Thymus (tissue), 11 donors: ENCODE data around the gene HSPA5. TPM values are rescaled to one million over a fixed set of nuclear protein-coding genes. Genes with fewer than 3 reads are reported as not detected.
"Not testable (repeated sequence)": the region's sequence is repeated elsewhere in the genome, so short reads cannot be mapped to it uniquely, and the experiment has no call there.

ENCODE experiments used
- DNase-seq, 9 donors: peaks; one replicate each; pipeline ENCODE4 v3.0.0-alpha.2; 2013; ENCODE audit warnings: low spot score in 9 of 9, low read depth in 6 of 9, missing footprints in 1 of 9
- H3K27ac ChIP-seq, 2 donors: one replicate each; pipeline ENCODE4 v1.5.1; 2013; ENCODE audit warnings: control low read depth in 1 of 2, low read depth in 1 of 2, low read length in 1 of 2, mild to moderate bottlenecking in 1 of 2, moderate library complexity in 1 of 2
- H3K27me3 ChIP-seq, 2 donors: one replicate each; pipeline ENCODE4 v1.5.1; 2013; ENCODE audit warnings: low read length in 1 of 2; ENCODE audit not compliant: control insufficient read depth in 2 of 2, insufficient read depth in 1 of 2
- H3K36me3 ChIP-seq, 2 donors: one replicate each; pipeline ENCODE4 v1.5.1; 2013; ENCODE audit warnings: low read length in 1 of 2, mild to moderate bottlenecking in 1 of 2, moderate library complexity in 1 of 2; ENCODE audit not compliant: control insufficient read depth in 2 of 2, insufficient read depth in 2 of 2
- H3K4me1 ChIP-seq, 2 donors: one replicate each; pipeline ENCODE4 v1.5.1; 2013; ENCODE audit warnings: low read length in 2 of 2; ENCODE audit not compliant: control insufficient read depth in 2 of 2, insufficient read depth in 2 of 2
- H3K4me3 ChIP-seq, 2 donors: one replicate each; pipeline ENCODE4 v1.5.1; 2013; ENCODE audit warnings: low read length in 2 of 2, control low read depth in 1 of 2, mild to moderate bottlenecking in 1 of 2
- H3K9me3 ChIP-seq, 2 donors: one replicate each; pipeline ENCODE4 v1.5.1; 2013; ENCODE audit warnings: low read length in 1 of 2, mild to moderate bottlenecking in 1 of 2; ENCODE audit not compliant: control insufficient read depth in 2 of 2, insufficient read depth in 1 of 2
- WGBS: extraction: QIAGEN DNeasy Blood & Tissue Kit; methylation state at CpG from one replicate; pipeline ENCODE4 v1.1.7; 2013; 5-methylcytosine and 5-hydroxymethylcytosine counted together
- polyA plus RNA-seq: library from polyadenylated mRNA; stranded (reverse); fragments of 200-250 nt; gene quantifications from one replicate; pipeline ENCODE4 v1.2.3, GENCODE V29; 2013
- total RNA-seq: library from RNA; stranded (reverse); fragments of 120-200 nt; gene quantifications from one replicate; pipeline ENCODE4 v1.2.4, GENCODE V29; 2013
- donor health status: healthy.

HSPA5 gene
- total and polyA plus RNA-seq, 2 donors: 38.6 to 113 TPM

DNA sequence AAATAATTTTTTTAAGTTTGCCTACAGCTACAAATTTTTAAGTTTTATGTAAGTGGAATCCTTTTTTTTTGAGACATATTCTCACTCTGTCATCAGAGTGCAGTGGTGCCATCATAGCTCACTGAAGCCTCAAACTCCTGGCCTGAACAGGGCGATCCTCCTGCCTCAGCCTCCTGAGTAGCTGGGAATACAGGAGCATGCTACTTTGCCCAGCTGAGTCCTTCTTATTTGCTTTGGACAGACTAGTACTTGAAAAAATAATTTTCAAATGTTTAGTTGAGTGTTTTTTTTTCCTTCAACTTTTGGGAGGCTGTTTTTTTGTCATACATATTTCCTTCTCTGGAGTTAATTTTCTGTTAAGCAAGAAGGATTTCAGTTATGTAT is 27.9 kb upstream of the HSPA5 start:
- Histone ChIP-seq H3K36me3 (peaks cover 4 to 11% of the 10 kb centered on the region in 2 donors), H3K4me3 (no peak overlapping the region), H3K27me3 (no peaks in the 10 kb centered on the region), H3K9me3 (no peaks in the 10 kb centered on the region), H3K4me1 (peaks cover 0 to 3% of the 10 kb centered on the region in 2 donors), H3K27ac (no peak overlapping the region)
- 100% methylated on average over 1 of the region's 1 CpG for WGBS
- no peak for DNase-seq

DNA sequence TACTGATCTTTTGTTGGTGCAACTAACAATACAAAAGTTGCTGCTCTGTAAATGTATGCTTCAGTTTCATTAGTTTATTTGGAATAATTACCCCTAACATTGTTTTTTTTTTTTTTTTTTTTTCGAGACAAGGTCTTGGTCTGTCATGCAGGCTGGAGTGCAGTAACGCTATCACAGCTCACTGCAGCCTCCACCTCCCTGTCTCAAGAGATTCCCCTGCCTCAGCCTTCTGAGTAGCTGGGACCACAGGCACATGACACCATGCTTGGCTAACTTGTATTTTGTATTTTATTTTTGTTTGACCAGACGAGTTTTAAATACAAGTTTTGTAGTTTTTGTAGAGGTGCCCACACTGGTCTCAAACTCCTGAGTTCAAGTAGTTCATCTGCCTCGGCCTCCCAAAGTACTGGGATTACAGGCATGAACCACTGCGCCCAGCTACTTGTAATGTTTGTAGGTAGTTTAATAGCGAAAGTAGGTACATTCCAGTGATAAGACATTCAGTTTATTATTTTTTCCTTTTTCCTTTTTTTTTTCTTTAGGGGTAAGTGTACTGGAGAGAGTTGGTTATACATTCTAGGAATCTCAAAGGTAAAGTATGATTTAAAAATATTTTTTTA is 27.4 kb upstream of the HSPA5 start:
- Histone ChIP-seq H3K36me3 (peaks cover 4 to 11% of the 10 kb centered on the region in 2 donors), H3K27me3 (no peaks in the 10 kb centered on the region), H3K27ac (no peak overlapping the region), H3K4me3 (no peak overlapping the region), H3K9me3 (no peaks in the 10 kb centered on the region), H3K4me1 (peaks cover 4 to 6% of the 10 kb centered on the region in 2 donors)
- WGBS: 94% methylated on average over 6 of the region's 6 CpGs
- no peak for DNase-seq

DNA sequence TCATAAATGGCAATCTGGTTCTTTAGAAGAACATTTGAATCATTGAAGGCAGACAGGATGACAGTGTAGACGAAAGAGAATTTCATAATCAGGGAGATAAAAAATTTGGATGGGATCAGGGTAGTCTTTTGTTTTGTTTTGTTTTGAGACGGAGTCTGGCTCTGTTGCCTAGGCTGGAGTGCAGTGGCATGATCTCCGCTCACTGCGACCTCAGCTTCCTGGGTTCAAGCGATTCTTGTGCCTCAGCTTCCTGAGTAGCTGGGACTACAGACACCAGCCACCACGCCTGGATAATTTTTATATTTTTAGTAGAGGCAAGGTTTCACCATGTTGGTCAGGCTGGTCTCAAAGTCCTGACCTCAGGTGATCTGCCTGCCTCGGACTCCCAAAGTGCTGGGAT is 22.9 kb upstream of the HSPA5 start:
- 41% methylated on average over 7 of the region's 7 CpGs for WGBS
- peaks cover 4 to 17% of the 10 kb centered on the region in 2 donors for H3K4me1 ChIP-seq
- H3K9me3 ChIP-seq, H3K27me3 ChIP-seq, H3K4me3 ChIP-seq: not testable (repeated sequence)
- peaks cover 4 to 11% of the 10 kb centered on the region in 2 donors for H3K36me3 ChIP-seq
- H3K27ac ChIP-seq: peak overlapping the region in 1 of 2 donors; percentile 5
- DNase-seq: peak in 1 of 9 donors; percentile 32

DNA sequence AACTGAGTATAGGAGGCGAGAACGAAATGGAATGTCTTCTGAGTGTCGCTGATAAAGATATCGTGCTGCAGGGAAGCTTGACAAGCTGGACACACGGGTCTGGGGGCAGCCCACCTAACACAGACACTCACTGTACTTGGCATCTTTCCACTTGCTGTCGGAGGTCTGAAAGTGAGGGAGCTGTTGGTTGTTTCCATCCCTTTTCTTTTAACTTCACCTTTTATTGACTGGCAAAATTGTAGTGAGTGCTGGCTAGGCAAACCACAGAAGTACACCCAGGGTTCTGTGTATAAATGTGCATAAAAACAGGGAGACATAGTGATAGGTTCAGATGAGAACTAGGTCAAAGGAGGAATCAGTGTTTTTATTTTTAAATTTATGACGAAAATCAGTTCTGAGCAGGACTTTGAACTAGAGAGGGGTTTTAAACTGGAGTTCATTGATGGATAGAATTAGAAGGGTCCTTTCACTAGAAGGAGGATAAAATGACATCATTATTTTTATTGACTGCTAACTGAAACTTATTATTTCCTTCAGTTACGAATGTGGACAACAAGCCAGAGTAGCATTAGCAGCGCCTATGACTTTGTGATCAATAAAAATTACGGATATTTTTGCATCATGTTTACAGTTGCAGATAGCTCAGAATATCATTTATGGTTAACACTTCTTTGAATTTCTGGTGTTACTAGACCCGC is 21.3 kb upstream of the HSPA5 start:
- Histone ChIP-seq H3K27me3 (no peaks in the 10 kb centered on the region), H3K4me3 (peak overlapping the region; percentile 80 to 95), H3K9me3 (no peaks in the 10 kb centered on the region), H3K27ac (no peak overlapping the region), H3K4me1 (peaks cover 4 to 17% of the 10 kb centered on the region in 2 donors), H3K36me3 (peaks cover 0 to 7% of the 10 kb centered on the region in 2 donors)
- WGBS: 35% methylated on average over 11 of the region's 11 CpGs
- peak in 2 of 9 donors; percentile 2 to 23 for DNase-seq

DNA sequence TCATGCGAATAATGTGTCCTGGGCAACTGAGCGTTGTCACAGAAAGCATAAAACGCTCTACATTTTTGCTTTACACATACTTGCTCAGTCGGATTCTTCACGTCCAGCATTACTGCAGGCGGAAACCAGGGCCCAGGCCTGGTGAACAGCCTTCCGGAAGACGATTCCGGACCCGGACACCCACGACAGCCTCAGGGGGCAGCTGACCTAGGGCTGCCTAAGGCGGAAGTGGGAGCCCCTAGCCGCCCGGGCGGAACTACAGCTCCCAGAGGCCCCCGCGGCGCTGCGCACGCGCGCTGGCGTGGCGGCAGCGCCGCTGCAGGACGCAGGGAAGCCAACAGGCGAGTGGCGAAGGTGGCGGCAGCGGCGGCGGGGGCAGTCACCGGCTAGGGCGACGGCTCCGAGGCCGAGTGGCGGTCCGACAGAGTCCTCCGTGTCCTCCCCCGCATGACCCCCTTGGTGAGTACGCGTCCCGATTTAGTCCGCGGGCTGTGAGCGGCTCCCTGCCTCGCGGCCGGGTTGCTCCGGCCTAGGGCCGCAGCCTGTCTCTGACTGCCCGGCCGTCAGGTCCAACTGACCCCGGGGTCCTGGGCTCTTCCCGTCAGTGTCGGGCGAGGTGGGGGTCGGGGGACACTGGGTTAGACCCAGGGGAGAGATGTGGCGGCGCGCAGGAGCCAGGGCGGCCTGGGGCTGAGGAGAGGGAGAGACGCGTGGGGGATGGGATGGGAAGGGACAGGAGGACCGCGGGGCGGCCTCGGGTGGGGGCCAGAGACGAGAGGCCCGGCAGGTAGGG is 20.6 kb upstream of the HSPA5 start, which contains the start of gene GAPVD1:
GAPVD1 (plus strand) TSS at position 326 of the 793 bp plus-strand sequence. CDS start 37,096 bp downstream, outside the sequence.
- WGBS: under 1% methylated on average over 72 of the region's 72 CpGs

DNA sequence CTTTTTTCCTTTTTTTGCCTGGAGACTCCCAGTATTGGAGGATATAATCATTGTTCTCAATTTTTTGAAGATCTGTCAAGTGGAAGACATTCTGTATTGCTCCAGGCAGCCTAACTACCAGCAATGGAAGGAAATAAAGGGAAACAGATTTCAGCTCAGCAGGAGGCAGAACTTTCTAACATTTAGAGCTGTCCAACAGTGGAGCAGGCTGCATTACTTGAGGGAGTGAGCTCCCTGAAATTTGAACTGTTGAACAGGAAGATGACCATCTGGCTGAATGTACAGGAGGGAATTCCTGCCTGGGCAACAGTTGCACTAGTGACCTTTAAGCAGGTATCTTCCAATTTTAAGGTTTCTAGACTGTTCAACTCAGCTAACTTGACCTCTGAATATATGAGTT is 19.4 kb upstream of the HSPA5 start:
- Histone ChIP-seq H3K27me3 (no peaks in the 10 kb centered on the region), H3K9me3 (no peaks in the 10 kb centered on the region), H3K4me3 (no peak overlapping the region), H3K27ac (no peak overlapping the region), H3K36me3 (no peaks in the 10 kb centered on the region), H3K4me1 (peaks cover 4 to 17% of the 10 kb centered on the region in 2 donors)
- DNase-seq: no peak

More for the DNA sequence above, 20.6 kb upstream of the HSPA5 start, which contains the start of gene GAPVD1:
- Histone ChIP-seq H3K4me1 (peaks cover 4 to 17% of the 10 kb centered on the region in 2 donors), H3K36me3 (peaks cover 0 to 1% of the 10 kb centered on the region in 2 donors), H3K27ac (peak within 1 kb of the TSS; percentile 50 to 67), H3K9me3 (no peaks in the 10 kb centered on the region), H3K27me3 (no peaks in the 10 kb centered on the region), H3K4me3 (peak within 1 kb of the TSS; percentile 80 to 95)
- DNase-seq: peak; percentile 70 to 94 (median 87)

DNA sequence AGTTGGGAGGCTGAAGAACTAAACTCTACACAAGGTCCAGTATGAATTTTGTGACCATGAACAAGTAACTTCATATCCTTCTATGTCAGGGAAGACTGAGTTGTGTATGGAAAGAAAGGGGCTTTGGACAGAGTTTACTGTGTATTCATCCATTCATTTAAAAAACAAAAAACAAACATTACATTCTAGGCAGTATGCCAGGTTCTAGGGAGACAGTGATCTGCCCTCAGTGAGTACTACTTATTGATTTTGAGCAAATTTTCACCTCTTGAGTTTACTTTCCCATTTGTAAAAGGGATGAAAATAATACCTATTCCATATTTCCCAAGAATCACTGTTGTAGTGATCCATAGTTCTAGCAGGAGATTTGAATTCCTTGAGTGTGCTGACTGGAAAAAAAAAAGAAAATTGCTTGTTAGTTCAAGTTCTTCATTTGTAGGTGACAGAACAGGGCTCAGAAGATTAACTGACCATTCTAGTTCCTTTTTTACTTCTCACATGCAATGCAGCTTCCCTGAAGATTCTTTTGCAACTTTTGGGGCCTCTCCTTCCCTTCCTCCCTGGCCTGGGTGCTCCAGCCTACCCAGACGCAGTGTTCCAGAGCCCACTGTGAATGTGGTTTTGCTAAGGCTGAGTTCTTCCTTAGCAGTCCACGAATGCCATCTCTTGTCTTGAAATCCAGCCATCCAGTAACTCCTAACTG is 17.8 kb upstream of the HSPA5 start:
- WGBS: 38% methylated on average over 2 of the region's 2 CpGs
- H3K27ac ChIP-seq: no peak overlapping the region

DNA sequence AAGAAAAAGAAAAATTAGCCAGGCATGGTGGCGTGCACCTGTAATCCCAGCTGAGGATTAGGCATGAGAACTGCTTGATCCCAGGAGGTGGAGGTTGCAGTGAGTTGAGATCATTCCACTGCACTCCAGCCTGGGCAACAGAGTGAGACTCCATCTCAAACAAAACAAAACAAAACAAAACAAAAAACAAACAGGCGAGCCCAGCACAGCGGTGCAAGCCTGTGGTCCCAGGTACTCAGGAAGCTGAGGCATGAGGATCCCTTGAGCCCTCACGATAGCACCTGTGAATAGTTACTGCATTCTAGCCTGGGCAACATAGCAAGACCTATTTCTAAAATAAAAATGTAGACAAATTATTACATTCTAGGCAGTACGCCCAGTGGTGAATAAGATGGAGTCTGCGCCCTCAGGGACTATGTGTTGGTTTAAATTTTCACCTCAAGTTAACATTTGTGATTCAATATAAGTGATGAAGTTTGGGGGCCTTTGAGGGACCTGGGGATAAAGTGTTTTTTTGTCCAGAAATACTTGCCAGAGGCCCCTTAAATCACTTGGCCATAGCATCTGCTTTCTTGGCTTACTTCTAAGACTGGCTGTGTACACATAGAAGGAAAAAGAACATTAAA is 17.1 kb upstream of the HSPA5 start:
- 98% methylated on average over 6 of the region's 6 CpGs for WGBS
- Histone ChIP-seq H3K4me1 (peaks cover 0 to 9% of the 10 kb centered on the region in 2 donors), H3K4me3 (no peak overlapping the region), H3K27me3 (no peaks in the 10 kb centered on the region), H3K36me3 (no peaks in the 10 kb centered on the region), H3K9me3 (no peaks in the 10 kb centered on the region), H3K27ac (no peak overlapping the region)
- DNase-seq: no peak

More for the DNA sequence above, 17.8 kb upstream of the HSPA5 start:
- no peak overlapping the region for H3K4me3 ChIP-seq
- no peak for DNase-seq
- no peaks in the 10 kb centered on the region for H3K27me3 ChIP-seq
- no peaks in the 10 kb centered on the region for H3K36me3 ChIP-seq
- peaks cover 4 to 14% of the 10 kb centered on the region in 2 donors for H3K4me1 ChIP-seq
- H3K9me3 ChIP-seq: no peaks in the 10 kb centered on the region
